HEK293 (cell line): ENCODE measurements around the gene GOLGA6L25.
"Not testable (repeated sequence)": the region's sequence is repeated elsewhere in the genome, so short reads cannot be mapped to it uniquely, and the experiment has no call there.

Source experiments
- AEBP2 ChIP-seq: fragments of 450-650 bp; formaldehyde crosslinking; IDR thresholded peaks from 2 replicates; pipeline ENCODE4 v1.5.1; 2016; ENCODE audit warnings: missing biosample characterization, missing genetic modification characterization, borderline replicate concordance
- CTCF ChIP-seq: fragments of 450-650 bp; formaldehyde crosslinking; IDR thresholded peaks from 2 replicates; pipeline ENCODE4 v1.5.1; 2016; ENCODE audit warnings: missing biosample characterization, missing genetic modification characterization
- KLF1 ChIP-seq: fragments of 450-650 bp; formaldehyde crosslinking; IDR thresholded peaks from 2 replicates; pipeline ENCODE4 v1.5.1; 2016; ENCODE audit warnings: missing biosample characterization, missing genetic modification characterization
- ZFHX2 ChIP-seq: fragments of 450-650 bp; formaldehyde crosslinking; conservative IDR thresholded peaks from 2 replicates; pipeline ENCODE4 v1.5.1; 2016; ENCODE audit warnings: missing biosample characterization, missing genetic modification characterization
- ZFP37 ChIP-seq: fragments of 450-650 bp; formaldehyde crosslinking; IDR thresholded peaks from 2 replicates; pipeline ENCODE4 v1.5.1; 2016; ENCODE audit warnings: missing biosample characterization, missing genetic modification characterization
- ZNF140 ChIP-seq: fragments of 450-650 bp; formaldehyde crosslinking; IDR thresholded peaks from 2 replicates; pipeline ENCODE4 v1.5.1; 2016; ENCODE audit warnings: missing biosample characterization, missing genetic modification characterization
- ZNF155 ChIP-seq: fragments of 450-650 bp; formaldehyde crosslinking; IDR thresholded peaks from 2 replicates; pipeline ENCODE4 v1.5.1; 2016; ENCODE audit warnings: missing biosample characterization, missing genetic modification characterization
- ZNF19 ChIP-seq: fragments of 450-650 bp; formaldehyde crosslinking; IDR thresholded peaks from 2 replicates; pipeline ENCODE4; 2016; ENCODE audit warnings: missing biosample characterization, missing genetic modification characterization, low read depth
- ZNF202 ChIP-seq: fragments of 450-650 bp; formaldehyde crosslinking; IDR thresholded peaks from 2 replicates; pipeline ENCODE4 v1.5.1; 2016; ENCODE audit warnings: missing biosample characterization, missing genetic modification characterization, borderline replicate concordance
- ZNF394 ChIP-seq: fragments of 450-650 bp; formaldehyde crosslinking; IDR thresholded peaks from 2 replicates; pipeline ENCODE4 v1.5.1; 2016; ENCODE audit warnings: missing biosample characterization, missing genetic modification characterization, mild to moderate bottlenecking, moderate library complexity, borderline replicate concordance
- ZNF76 ChIP-seq: fragments of 450-650 bp; formaldehyde crosslinking; IDR thresholded peaks from 2 replicates; pipeline ENCODE4; 2016; ENCODE audit warnings: low read depth, missing biosample characterization, missing genetic modification characterization, borderline replicate concordance

- TF ChIP-seq ZNF394 (tag by site-specific recombination); ZNF140 (tag by site-specific recombination); CTCF; ZNF155 (tag by site-specific recombination); ZNF76 (tag by site-specific recombination); ZFHX2 (tag by site-specific recombination); ZNF202 (tag by site-specific recombination); AEBP2 (tag by site-specific recombination); ZFP37 (tag by site-specific recombination); ZNF19; KLF1 (tag by site-specific recombination): not testable (repeated sequence)
These were observed 39.2 kb upstream of the GOLGA6L25 start for GRCh38 chr15:28514128-28514527.
